ENCODE data around the gene PADI2. TPM values are rescaled to one million over a fixed set of nuclear protein-coding genes. Genes with fewer than 3 reads are reported as not detected.

The PADI2 gene
- total and polyA plus RNA-seq, 2 of the 8 experiments (the other 6 are each of a cell fraction or from before 2014, with no cell fraction given), result 1.6 to 7.5 TPM

- Histone ChIP-seq H4K5ac (ENCODE audit: insufficient read length, low read depth, low read length) (no peak overlapping the region), H3K79me1 (ENCODE audit: low read depth, low read length) (no peaks in the 10 kb centered on the region), H3K56ac (replicated peaks; ENCODE audit: insufficient read length, low read depth, low read length) (no peak overlapping the region), H3K18ac (ENCODE audit: extremely low read depth, low read length) (no peak overlapping the region), H3K36me3 (ENCODE audit: control insufficient read depth in 2 of 4, insufficient read depth in 4 of 4, low read length in 3 of 4) (no peaks in the 10 kb centered on the region), H3K4me1 (replicated peaks in 1 of 4; ENCODE audit: control insufficient read depth in 3 of 4, insufficient read depth in 4 of 4, low read length in 3 of 4) (peaks cover 0 to 14% (median 5%) of the 10 kb centered on the region in 4 experiments; a peak in 5 of 7 replicates), H3K23ac (ENCODE audit: insufficient read length) (no peak overlapping the region), H3K4me3 (ENCODE audit: extremely low read depth in 1 of 4, insufficient read depth in 2 of 4, low read depth in 3 of 4, low read length in 4 of 4) (no peak overlapping the region), H3K27me3 (replicated peaks in 1 of 4; ENCODE audit: control insufficient read depth in 3 of 4, extremely low read depth in 1 of 4, insufficient read depth in 3 of 4, low read length in 3 of 4) (peaks cover 16 to 29% (median 24%) of the 10 kb centered on the region in 4 experiments), H3K4me2 (ENCODE audit: insufficient read depth in 1 of 2, low read depth in 2 of 2, low read length in 2 of 2) (no peak overlapping the region), H2AK5ac (ENCODE audit: low read depth, low read length) (no peak overlapping the region), H2AFZ (ENCODE audit: low read length) (no peak overlapping the region), H4K20me1 (replicated peaks in 1 of 2; ENCODE audit: control insufficient read depth in 1 of 2, insufficient read depth in 2 of 2, low read length in 2 of 2) (peaks cover 0 to 8% of the 10 kb centered on the region in 2 experiments), H3K14ac (ENCODE audit: insufficient read length) (no peak overlapping the region), H3K4ac (replicated peaks; ENCODE audit: insufficient read length, low read depth, low read length) (no peak overlapping the region), H3K79me2 (ENCODE audit: control insufficient read depth in 1 of 2, insufficient read depth in 2 of 2, low read length in 2 of 2) (no peaks in the 10 kb centered on the region), H3K27ac (ENCODE audit: low read depth, low read length) (no peak overlapping the region), H2BK20ac (ENCODE audit: low read length) (no peak overlapping the region), H3K23me2 (ENCODE audit: low read depth, low read length) (peaks cover 16% of the 10 kb centered on the region; the same call in 1 of the 2 replicates), H2BK15ac (ENCODE audit: low read length) (no peak overlapping the region), H4K8ac (ENCODE audit: extremely low read depth, insufficient read depth, low read length) (no peak overlapping the region), H4K91ac (replicated peaks; ENCODE audit: insufficient read length, low read length) (no peak overlapping the region), H3K9me3 (ENCODE audit: insufficient read depth in 2 of 2, low read depth in 1 of 2, low read length in 1 of 2) (no peaks in the 10 kb centered on the region), H2BK12ac (ENCODE audit: low read depth, low read length) (no peak overlapping the region), H2BK5ac (ENCODE audit: low read depth, low read length) (no peak overlapping the region), H2BK120ac (replicated peaks; ENCODE audit: low read depth, low read length) (no peak overlapping the region), H3K9ac (replicated peaks in 1 of 4; ENCODE audit: extremely low read depth in 1 of 4, low read depth in 3 of 4, low read length in 3 of 4) (no peak overlapping the region)
- no peak for TF ChIP-seq SIN3A (conservative IDR thresholded peaks at IDR 0.05 in 1 of 2, IDR thresholded peaks at IDR 0.05 in 1 of 2; ENCODE audit: low read depth in 1 of 2, low read length in 2 of 2)
- FAIRE-seq (no peak), DNase-seq (ENCODE audit: low read depth in 1 of 2, low spot score in 2 of 2) (no peak)
- WGBS, 2 experiments (ENCODE audit: extremely low coverage in 1 of 2, insufficient coverage in 1 of 2, insufficient read length in 1 of 2, insufficient replicate concordance in 2 of 2, low coverage in 1 of 2, low lambda C conversion rate in 2 of 2, missing lambda C conversion rate in 1 of 2), result 79% methylated on average over 1 of the region's 1 CpG; no CpG with 5 or more reads in 1 of the 2 experiments
- CTCF ChIA-PET (ENCODE audit: partially characterized antibody), result interaction anchor here (21.2 kb wide), 1 partner anchor 119 kb away, joined by 339 read pairs; no protein-coding TSS in a partner anchor
- POLR2A ChIA-PET (ENCODE audit: partially characterized antibody), result no interaction called here
These were observed 2.6 kb downstream of the PADI2 start for GRCh38 chr1:17116643-17117042.
